ENCODE data around the gene SCML1. TPM values are rescaled to one million over a fixed set of nuclear protein-coding genes. Genes with fewer than 3 reads are reported as not detected.

Gene SCML1
- total RNA-seq, 1 experiment from 2014 or later = 1.6 TPM

DNA sequence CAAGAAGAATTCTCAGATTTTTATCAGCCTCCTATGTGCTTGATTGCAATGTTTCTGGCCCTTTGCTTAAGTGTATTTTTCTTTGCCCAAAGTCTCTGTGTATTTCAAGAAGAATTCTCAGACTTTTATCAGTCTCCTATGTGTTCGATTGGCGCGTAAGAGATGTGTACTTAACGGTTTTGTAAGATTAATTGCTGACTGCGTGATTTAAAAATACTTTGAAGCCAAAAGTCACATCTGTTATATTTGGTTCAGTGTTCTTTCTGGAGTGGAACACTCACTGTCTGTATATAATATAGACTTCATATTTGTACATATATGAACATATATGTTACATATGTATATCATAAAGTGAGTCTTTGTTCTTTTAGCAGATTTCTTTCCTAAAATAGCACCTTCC lies 11.4 kb downstream of the SCML1 start:
- H3K36me3 Mint-ChIP-seq (ENCODE audit: insufficient read depth in 1 of 3, low read depth in 3 of 3) = no peaks in the 10 kb centered on the region; a peak in 1 of 7 replicates
- no CpG with 5 or more reads among the region's 5 CpGs for WGBS (ENCODE audit: extremely low coverage, insufficient read length, low lambda C conversion rate)

More for the DNA sequence above, 11.4 kb downstream of the SCML1 start:
- Mint-ChIP-seq H3K4me3 (no peak overlapping the region), H3K9me3 (no peaks in the 10 kb centered on the region; a peak in 2 of 5 replicates), H3K27me3 (ENCODE audit: low read depth) (peaks cover 4% of the 10 kb centered on the region; the same call in 1 of the 2 replicates), H3K27ac (no peak overlapping the region), H3K4me1 (no peaks in the 10 kb centered on the region)
- no peak overlapping the region for H3K56ac ChIP-seq (ENCODE audit: insufficient read length, low read depth, low read length)
- H3K14ac ChIP-seq (ENCODE audit: insufficient read depth, low read length) = no peak overlapping the region
- no peaks in the 10 kb centered on the region for H3K79me2 ChIP-seq (ENCODE audit: insufficient read depth, low read length)
- no peak overlapping the region for H2BK120ac ChIP-seq (ENCODE audit: low read depth, low read length, poor library complexity, severe bottlenecking)
- no peak overlapping the region for H2BK12ac ChIP-seq (ENCODE audit: insufficient read length, low read depth, low read length)
- H2BK5ac ChIP-seq (ENCODE audit: insufficient read length, low read length) = no peak overlapping the region
- H3K4me2 ChIP-seq (ENCODE audit: insufficient read depth, insufficient read length, low read length) = no peak overlapping the region
- no peak overlapping the region for H2BK20ac ChIP-seq (ENCODE audit: low read depth, low read length, poor library complexity, severe bottlenecking)
- no peak for DNase-seq
- no peaks in the 10 kb centered on the region for H3K9me3 ChIP-seq (ENCODE audit: control insufficient read depth, low read depth, low read length)
- H4K91ac ChIP-seq (ENCODE audit: insufficient read length, low read depth, low read length) = no peak overlapping the region
- TF ChIP-seq CTCF (conservative IDR thresholded peaks at IDR 0.05) = no peak
- no peak overlapping the region for H3K9ac ChIP-seq (ENCODE audit: extremely low read depth, insufficient read length, low read length)
- peaks cover 3% of the 10 kb centered on the region; the same call in 1 of the 2 replicates for H3K27me3 ChIP-seq (ENCODE audit: insufficient read depth, low read length)
- H3T11ph ChIP-seq (ENCODE audit: low read length) = no peak overlapping the region
- H4K20me1 ChIP-seq (ENCODE audit: control insufficient read depth, insufficient read depth, insufficient read length) = no peaks in the 10 kb centered on the region
- no peak overlapping the region for H4K5ac ChIP-seq (ENCODE audit: insufficient read length, low read depth, low read length)
- no peaks in the 10 kb centered on the region for H3K23me2 ChIP-seq (ENCODE audit: insufficient read length, low read depth, low read length, poor library complexity, severe bottlenecking)
- H3K23ac ChIP-seq (ENCODE audit: insufficient read length, low read depth, low read length) = no peak overlapping the region
- no peaks in the 10 kb centered on the region for H3K79me1 ChIP-seq (ENCODE audit: insufficient read depth, low read depth, low read length, poor library complexity, severe bottlenecking)
- no peaks in the 10 kb centered on the region for H3K4me1 ChIP-seq (ENCODE audit: insufficient read depth, low read length)
- H3K4ac ChIP-seq (ENCODE audit: low read depth, low read length) = no peak overlapping the region
- no peak overlapping the region for H4K8ac ChIP-seq (replicated peaks; ENCODE audit: insufficient read length, low read depth, low read length)
- no peak overlapping the region for H3K27ac ChIP-seq (ENCODE audit: insufficient read length, low read depth, low read length)
- H2AK5ac ChIP-seq (ENCODE audit: insufficient read length, low read length) = no peak overlapping the region
- H2AFZ ChIP-seq (ENCODE audit: low read length) = no peak overlapping the region
- no peak overlapping the region for H3K18ac ChIP-seq (ENCODE audit: insufficient read length, low read depth, low read length)
- H2BK15ac ChIP-seq (ENCODE audit: low read depth, low read length) = no peak overlapping the region
